OCI-LY7 (cell line): ENCODE results near the gene KIT. TPM values are rescaled to one million over a fixed set of nuclear protein-coding genes. Genes with fewer than 3 reads are reported as not detected.

Experiments
- BruUV-seq: library from RNA; stranded (reverse); fragments of 400-500 nt; replicated peaks from 2 replicates; lab custom pipeline; 2021; lab: Mats Ljungman, UMichigan
- CTCF ChIA-PET: fragments of 300-600 bp; sonication (Branson Sonifier 250); formaldehyde crosslinking; loops from one replicate; lab custom pipeline; 2022; ENCODE audit warnings: antibody characterized with exemption; ENCODE audit not compliant: unreplicated experiment; lab: Charles Lee
- POLR2A ChIA-PET: fragments of 300-600 bp; sonication (Branson Sonifier 250); formaldehyde crosslinking; loops from one replicate; lab custom pipeline; 2022; ENCODE audit warnings: antibody characterized with exemption; lab: Charles Lee
- DNase-seq: peaks from one replicate; pipeline ENCODE4 v3.0.0-alpha.2; 2015; ENCODE audit warnings: low spot score
- H2AFZ ChIP-seq: fragments of 200-600 bp; sonication (generic), shearing (Covaris generic); 2 replicates; pipeline ENCODE4 v1.6.1; 2014; ENCODE audit warnings: mild to moderate bottlenecking, antibody characterized with exemption, low read length, moderate library complexity
- H3K27ac ChIP-seq: fragments of 200-600 bp; sonication (generic); 2 replicates; pipeline ENCODE4 v1.5.1; 2014; ENCODE audit warnings: mixed run types, low read depth, mild to moderate bottlenecking, moderate library complexity, low read length, inconsistent platforms; ENCODE audit not compliant: poor library complexity, severe bottlenecking
- H3K36me3 ChIP-seq: fragments of 200-600 bp; sonication (generic); 2 replicates; pipeline ENCODE4 v1.6.1; 2014; ENCODE audit warnings: mild to moderate bottlenecking, antibody characterized with exemption, low read length, moderate library complexity, mixed read lengths; ENCODE audit not compliant: insufficient read depth
- H3K4me1 ChIP-seq: fragments of 200-600 bp; sonication (generic); 2 replicates; pipeline ENCODE4 v1.5.1; 2014; ENCODE audit warnings: mild to moderate bottlenecking, low read length; ENCODE audit not compliant: insufficient read depth, poor library complexity, severe bottlenecking
- H3K4me2 ChIP-seq: fragments of 200-600 bp; sonication (generic); 2 replicates; pipeline ENCODE4 v1.6.1; 2014; ENCODE audit warnings: mild to moderate bottlenecking, low read length
- H3K4me3 ChIP-seq: fragments of 200-600 bp; sonication (generic); 2 replicates; pipeline ENCODE4 v1.5.1; 2014; ENCODE audit warnings: mild to moderate bottlenecking, low read depth, low read length; ENCODE audit not compliant: poor library complexity, severe bottlenecking
- H3K79me2 ChIP-seq: fragments of 200-600 bp; sonication (generic); 2 replicates; pipeline ENCODE4 v1.6.1; 2016; ENCODE audit warnings: low read depth, mild to moderate bottlenecking, low read length, moderate library complexity, mixed read lengths; ENCODE audit not compliant: insufficient read depth
- H3K9me2 ChIP-seq: fragments of 200-600 bp; sonication (generic); 2 replicates; pipeline ENCODE4 v1.6.1; 2016; ENCODE audit warnings: mild to moderate bottlenecking, low read length, mixed read lengths; ENCODE audit not compliant: insufficient read depth
- H3K9me3 ChIP-seq: fragments of 200-600 bp; sonication (generic); 2 replicates; pipeline ENCODE4 v1.6.1; 2014; ENCODE audit warnings: mild to moderate bottlenecking, mixed run types, low read length, mixed read lengths
- H4K20me1 ChIP-seq: fragments of 200-600 bp; sonication (generic); 2 replicates; pipeline ENCODE4 v1.6.1; 2014; ENCODE audit warnings: mild to moderate bottlenecking, antibody characterized with exemption, low read length, moderate library complexity, mixed read lengths; ENCODE audit not compliant: insufficient read depth
- CTCF ChIP-seq: fragments of 200-600 bp; sonication (generic); conservative IDR thresholded peaks from 2 replicates; pipeline ENCODE4 v1.5.1; 2014; ENCODE audit warnings: mild to moderate bottlenecking, antibody characterized with exemption, low read length, moderate library complexity, mixed read lengths
- EZH2phosphoT487 ChIP-seq: fragments of 200-600 bp; sonication (generic); IDR thresholded peaks from 2 replicates; pipeline ENCODE4 v1.6.1; 2018; ENCODE audit warnings: low read depth, borderline replicate concordance, mild to moderate bottlenecking, mixed run types, antibody characterized with exemption, low read length, moderate library complexity, mixed read lengths
- intact Hi-C: fragments of 100-400 bp; cut with micrococcal nuclease; formaldehyde crosslinking; loops from one replicate; pipeline ENCODE4 v1.10.0; 2022; ENCODE audit not compliant: unreplicated experiment
- total RNA-seq, 2 experiments: library from RNA; depleted of rRNA in 1 of 2; stranded (reverse); fragments of >200 nt in 1 of 2; shearing (Covaris generic) in 1 of 2; gene quantifications; 2 replicates each; pipeline ENCODE4 v1.2.3, GENCODE V29; 2014 to 2022

Gene KIT
- total RNA-seq, 2 experiments from 2014 or later, result not detected

- no peaks in the 10 kb centered on the region for H3K9me2 ChIP-seq
- no TSS peak for BruUV-seq
- ChIA-PET POLR2A (no interaction called here), CTCF (no interaction called here)
- no peak overlapping the region for H3K4me3 ChIP-seq
- no peaks in the 10 kb centered on the region for H3K79me2 ChIP-seq
- no peak for DNase-seq
- no peaks in the 10 kb centered on the region for H3K9me3 ChIP-seq
- TF ChIP-seq CTCF (no peak), EZH2phosphoT487 (no peak)
- no peak overlapping the region for H3K27ac ChIP-seq
- no peak overlapping the region for H2AFZ ChIP-seq
- no peaks in the 10 kb centered on the region; the same call in 1 of the 2 replicates for H4K20me1 ChIP-seq
- no peaks in the 10 kb centered on the region for H3K36me3 ChIP-seq
- no peak overlapping the region for H3K4me2 ChIP-seq
- intact Hi-C loops, result no loop called here
- H3K4me1 ChIP-seq, result no peaks in the 10 kb centered on the region
Measured at GRCh38 chr4:54717694-54718093, 59.9 kb downstream of the KIT start.

- Histone ChIP-seq H4K20me1 (no peaks in the 10 kb centered on the region; the same call in 1 of the 2 replicates), H3K4me3 (no peak overlapping the region), H3K79me2 (no peaks in the 10 kb centered on the region), H2AFZ (no peak overlapping the region), H3K27ac (no peak overlapping the region), H3K4me2 (no peak overlapping the region), H3K4me1 (no peaks in the 10 kb centered on the region), H3K9me2 (no peaks in the 10 kb centered on the region), H3K9me3 (no peaks in the 10 kb centered on the region), H3K36me3 (no peaks in the 10 kb centered on the region)
- TF ChIP-seq EZH2phosphoT487, result no peak
- no peak for TF ChIP-seq CTCF
- no peak for DNase-seq
- intact Hi-C loops, result no loop called here
- ChIA-PET POLR2A (no interaction called here), CTCF (no interaction called here)
- BruUV-seq, result no TSS peak
Measured at GRCh38 chr4:54719378-54719777, 61.6 kb downstream of the KIT start.

DNA sequence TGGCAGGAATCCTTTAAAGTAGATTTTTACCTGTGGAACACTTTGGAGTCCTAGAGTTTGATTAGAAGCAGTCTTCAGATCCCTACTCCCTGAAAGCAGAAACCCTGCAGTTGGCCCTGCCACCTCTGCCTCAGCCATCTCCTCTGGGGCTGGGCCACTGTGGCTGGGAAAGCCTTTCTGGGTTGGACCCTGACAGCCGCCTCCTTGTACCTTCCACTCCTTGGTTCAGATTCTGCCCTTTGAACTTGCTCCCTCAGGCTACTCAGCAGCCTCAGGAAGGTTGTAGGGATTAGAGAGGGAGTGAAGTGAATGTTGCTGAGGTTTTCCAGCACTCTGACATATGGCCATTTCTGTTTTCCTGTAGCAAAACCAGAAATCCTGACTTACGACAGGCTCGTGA, 65.5 kb downstream of the KIT start:
- Histone ChIP-seq H3K4me2 (no peak overlapping the region), H3K79me2 (no peaks in the 10 kb centered on the region), H4K20me1 (no peaks in the 10 kb centered on the region), H3K27ac (no peak overlapping the region), H2AFZ (no peak overlapping the region), H3K9me2 (no peaks in the 10 kb centered on the region), H3K36me3 (no peaks in the 10 kb centered on the region), H3K4me3 (no peak overlapping the region), H3K9me3 (no peaks in the 10 kb centered on the region), H3K4me1 (no peaks in the 10 kb centered on the region)
- intact Hi-C loops, result no loop called here
- BruUV-seq, result no TSS peak
- no peak for DNase-seq
- TF ChIP-seq CTCF (no peak), EZH2phosphoT487 (no peak)
- CTCF ChIA-PET, result interaction anchor here (0.5 kb wide), 1 partner anchor 47 kb away, joined by 3 read pairs; no protein-coding TSS in a partner anchor
- POLR2A ChIA-PET, result no interaction called here
